H1 (cell line): ENCODE data around the gene ALDOC. TPM values are rescaled to one million over a fixed set of nuclear protein-coding genes. Genes with fewer than 3 reads are reported as not detected.

Source experiments
- CREB1 ChIP-seq: IDR thresholded peaks from 2 replicates; pipeline ENCODE4 v1.6.1; 2012; ENCODE audit warnings: inconsistent platforms
- SIRT6 ChIP-seq: IDR thresholded peaks from one replicate; pipeline ENCODE4 v1.7.1; 2012; ENCODE audit warnings: low read length, inconsistent platforms
- TAF1 ChIP-seq: IDR thresholded peaks from 2 replicates; pipeline ENCODE4 v1.6.1; 2011; ENCODE audit warnings: mild to moderate bottlenecking, low read depth, low read length
- polyA plus RNA-seq, 7 experiments: library from polyadenylated mRNA; depleted of rRNA in 3 of 7; stranded (reverse) in 5 of 7; unstranded in 2 of 7; fragments of >200 nt in 5 of 7; fragments of 200-250 nt in 2 of 7; gene quantifications; 1 replicate in 5 of 7; 2 replicates in 1 of 7; 4 replicates in 1 of 7; pipeline versions ENCODE4 v1.2.1 to v1.2.3, GENCODE V29; 2011 to 2013; ENCODE audit warnings: missing spikeins in 2 of 7, mixed read lengths in 2 of 7
- total RNA-seq: library from RNA; stranded (reverse); fragmentation: NEBNext Ultra II Directional; extraction: Animal tissue kit (Norgen Biotek cat#: 25700); gene quantifications from 2 replicates; pipeline ENCODE4 v1.2.1, GENCODE V29; 2021

ALDOC gene
- total and polyA plus RNA-seq, 2 of the 8 experiments (the other 6 are each of a cell fraction or from before 2014, with no cell fraction given) = 51.6 to 103 TPM

DNA sequence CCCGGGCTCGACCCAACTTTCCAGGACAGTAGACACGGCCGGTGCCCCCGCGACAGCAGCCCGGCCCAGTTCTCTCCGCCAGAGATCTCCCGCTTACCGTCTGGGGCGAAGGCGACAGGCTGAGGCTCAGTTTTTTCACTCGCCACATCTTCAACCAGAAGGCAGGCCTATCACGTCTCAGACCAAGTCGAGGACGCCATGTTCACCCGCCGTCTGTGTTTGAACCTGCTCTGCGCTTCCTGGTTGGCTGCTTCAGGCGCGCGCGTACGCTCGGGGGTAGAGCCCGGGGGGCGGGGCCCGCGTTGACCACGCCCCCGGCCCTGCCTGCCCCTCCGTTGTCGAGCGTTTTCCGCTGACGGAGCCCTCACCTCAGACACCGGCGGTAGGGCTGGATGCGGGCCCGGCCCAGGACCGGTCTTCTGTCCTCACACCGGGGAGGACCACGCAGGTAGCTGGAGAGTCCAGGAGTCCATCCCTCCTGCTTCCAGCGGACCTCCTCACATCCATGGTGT, 22.2 kb upstream of the ALDOC start, which contains the start of gene SPAG5 (continued):
- peak; percentile 72 for TF ChIP-seq CREB1
- no peak for TF ChIP-seq SIRT6
- peak; percentile 92 for TF ChIP-seq TAF1
